Neural cell (in vitro differentiated cells): ENCODE data around the gene PPIE. TPM values are rescaled to one million over a fixed set of nuclear protein-coding genes. Genes with fewer than 3 reads are reported as not detected.

ENCODE experiments used
- H2AFZ ChIP-seq: fragments of 200-600, 300-800 bp; sonication (generic), shearing (Covaris generic); 2 replicates; pipeline ENCODE4 v1.6.0; 2014; ENCODE audit warnings: low read depth, mild to moderate bottlenecking, antibody characterized with exemption, low read length, moderate library complexity
- H3F3A ChIP-seq: fragments of 200-600 bp; shearing (Covaris generic); 2 replicates; pipeline ENCODE4 v1.6.1; 2016; ENCODE audit warnings: mild to moderate bottlenecking, moderate library complexity, mixed read lengths, antibody characterized with exemption, low read length; ENCODE audit not compliant: insufficient read depth, poor library complexity, severe bottlenecking
- H3K27ac ChIP-seq: fragments of 200-600, 300-800 bp; sonication (generic), shearing (Covaris generic); 2 replicates; pipeline ENCODE4 v1.5.1; 2014; ENCODE audit warnings: mild to moderate bottlenecking, low read length, moderate library complexity
- H3K27me3 ChIP-seq: fragments of 300-800, 200-600 bp; sonication (generic), shearing (Covaris generic); 2 replicates; pipeline ENCODE4 v1.6.0; 2014; ENCODE audit warnings: mild to moderate bottlenecking, low read depth, low read length, moderate library complexity; ENCODE audit not compliant: insufficient read depth
- H3K36me3 ChIP-seq: fragments of 300-800, 200-600 bp; sonication (generic), shearing (Covaris generic); 2 replicates; pipeline ENCODE4 v1.5.1; 2014; ENCODE audit warnings: mild to moderate bottlenecking, antibody characterized with exemption, low read length, moderate library complexity; ENCODE audit not compliant: insufficient read depth
- H3K4me2 ChIP-seq: fragments of 300-800, 200-600 bp; sonication (generic), shearing (Covaris generic); 2 replicates; pipeline ENCODE4 v1.6.0; 2014; ENCODE audit warnings: mild to moderate bottlenecking, low read length
- H3K4me3 ChIP-seq: fragments of 300-800, 200-600 bp; sonication (generic), shearing (Covaris generic); 2 replicates; pipeline ENCODE4 v1.5.1; 2014; ENCODE audit warnings: mild to moderate bottlenecking, low read length, moderate library complexity
- H3K79me2 ChIP-seq: fragments of 200-600 bp; shearing (Covaris generic); replicated peaks from 2 replicates; pipeline ENCODE4 v1.6.0; 2014; ENCODE audit warnings: mild to moderate bottlenecking, low read length, moderate library complexity; ENCODE audit not compliant: insufficient read depth
- H3K9ac ChIP-seq: fragments of 300-800, 200-600 bp; sonication (generic), shearing (Covaris generic); 2 replicates; pipeline ENCODE4 v1.6.1; 2016; ENCODE audit warnings: mild to moderate bottlenecking, low read length, mixed read lengths
- H3K9me2 ChIP-seq: fragments of 200-600 bp; shearing (Covaris generic); 2 replicates; pipeline ENCODE4 v1.6.1; 2016; ENCODE audit warnings: mild to moderate bottlenecking, low read length, mixed read lengths; ENCODE audit not compliant: insufficient read depth
- H3K9me3 ChIP-seq: fragments of 200-600, 300-800 bp; sonication (generic), shearing (Covaris generic); 2 replicates; pipeline ENCODE4 v1.6.1; 2016; ENCODE audit warnings: mild to moderate bottlenecking, mixed run types, low read length, moderate library complexity, mixed read lengths
- H4K20me1 ChIP-seq: fragments of 200-600 bp; shearing (Covaris generic); 2 replicates; pipeline ENCODE4 v1.6.1; 2016; ENCODE audit warnings: mild to moderate bottlenecking, mixed run types; ENCODE audit not compliant: insufficient read depth
- EP300 ChIP-seq: fragments of 450-650 bp; conservative IDR thresholded peaks from 2 replicates; pipeline ENCODE4 v1.6.1; 2014; ENCODE audit warnings: antibody characterized with exemption, mild to moderate bottlenecking, moderate library complexity; ENCODE audit not compliant: poor library complexity, severe bottlenecking
- EZH2 ChIP-seq: fragments of 200-600, 300-800 bp; shearing (Covaris generic), sonication (generic); IDR thresholded peaks from 2 replicates; pipeline ENCODE4 v1.6.1; 2014; ENCODE audit warnings: antibody characterized with exemption, low read length, borderline replicate concordance, mild to moderate bottlenecking; ENCODE audit not compliant: insufficient read depth, poor library complexity, severe bottlenecking
- MXI1 ChIP-seq: fragments of 450-650 bp; conservative IDR thresholded peaks from 2 replicates; pipeline ENCODE4 v1.6.1; 2014; ENCODE audit warnings: antibody characterized with exemption, mild to moderate bottlenecking; ENCODE audit not compliant: poor library complexity, severe bottlenecking
- POLR2AphosphoS5 ChIP-seq: IDR thresholded peaks from 2 replicates; pipeline ENCODE4 v1.6.1; 2012
- RAD21 ChIP-seq: fragments of 450-650 bp; conservative IDR thresholded peaks from 2 replicates; pipeline ENCODE4 v1.6.1; 2014; ENCODE audit warnings: antibody characterized with exemption, mild to moderate bottlenecking, moderate library complexity
- SMC3 ChIP-seq: fragments of 450-650 bp; conservative IDR thresholded peaks from 2 replicates; pipeline ENCODE4 v1.6.1; 2014; ENCODE audit warnings: antibody characterized with exemption, mild to moderate bottlenecking, moderate library complexity; ENCODE audit not compliant: poor library complexity
- TAF1 ChIP-seq: IDR thresholded peaks from 2 replicates; pipeline ENCODE4 v1.6.1; 2012; ENCODE audit warnings: low read depth
- polyA minus RNA-seq: library from RNA; depleted of rRNA, polyadenylated mRNA; stranded (reverse); fragments of >200 nt; gene quantifications from 2 replicates; pipeline ENCODE4 v1.2.3, GENCODE V29; 2014
- polyA plus RNA-seq: library from polyadenylated mRNA; depleted of rRNA; stranded (reverse); fragments of >200 nt; gene quantifications from 2 replicates; pipeline ENCODE4 v1.2.3, GENCODE V29; 2014
- TF ChIP-seq, protein P1 (sequence below): IDR thresholded peaks from 2 replicates; pipeline ENCODE4 v1.6.1; 2012; ENCODE audit warnings: borderline replicate concordance
- TF ChIP-seq, protein P2 (sequence below): fragments of 450-650 bp; IDR thresholded peaks from 2 replicates; pipeline ENCODE4 v1.5.1; 2014; ENCODE audit warnings: antibody characterized with exemption, mild to moderate bottlenecking, moderate library complexity; ENCODE audit not compliant: poor library complexity, severe bottlenecking

Gene PPIE
- 54.0 and 55.9 TPM in 2 replicates for polyA plus RNA-seq
- polyA minus RNA-seq, result 29.7 and 32.6 TPM in 2 replicates

DNA sequence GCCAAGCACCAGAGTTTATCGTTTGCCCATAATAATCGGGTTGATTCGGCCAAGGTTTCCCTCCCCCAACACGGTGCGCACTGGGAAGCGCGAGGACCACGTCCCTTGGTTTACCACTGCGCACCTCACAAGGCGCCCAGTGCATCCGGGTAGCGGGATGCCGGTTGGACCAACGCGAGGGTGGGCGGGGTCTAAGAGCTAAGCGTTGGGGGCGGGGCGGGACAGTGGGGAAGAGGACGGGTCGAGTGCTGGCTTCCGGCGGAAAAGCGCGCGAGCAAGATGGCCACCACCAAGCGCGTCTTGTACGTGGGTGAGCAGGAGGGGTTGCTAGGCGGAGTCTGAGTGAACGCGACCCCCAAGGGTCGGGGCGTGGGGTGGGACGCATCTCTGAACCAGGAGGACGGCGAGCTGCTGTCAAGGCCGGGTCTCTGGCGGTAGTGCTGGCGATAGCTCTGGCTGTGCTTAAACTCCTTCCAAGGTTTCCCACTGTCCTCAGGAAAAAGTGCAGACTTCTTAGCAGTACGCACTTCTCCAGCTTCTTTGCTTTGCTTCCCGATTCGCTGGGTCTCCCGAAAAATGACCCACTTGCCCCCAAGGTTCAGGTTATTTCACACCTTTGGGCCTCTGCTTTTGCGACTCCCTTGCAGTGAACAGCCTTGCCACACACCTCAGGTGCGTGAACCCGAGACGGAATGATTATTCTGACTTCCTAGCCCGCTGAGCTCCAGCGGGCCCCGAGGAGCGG is at the start of gene PPIE:
Gene PPIE (plus strand): TSS at position 261 of the 745 bp plus-strand sequence. CDS start 19 bp downstream, at position 280.
- Histone ChIP-seq H3K9me2 (no peaks in the 10 kb centered on the region), H3K4me3 (peak within 1 kb of the TSS; percentile 76), H3K9me3 (no peaks in the 10 kb centered on the region), H3K9ac (peak within 1 kb of the TSS; percentile 75), H3K79me2 (peaks cover 10% of the 10 kb centered on the region), H2AFZ (peak within 1 kb of the TSS; percentile 78), H3K36me3 (no peaks in the 10 kb centered on the region), H4K20me1 (no peaks in the 10 kb centered on the region), H3K4me2 (peak within 1 kb of the TSS; percentile 75), H3K27ac (peak within 1 kb of the TSS; percentile 75), H3K27me3 (peaks cover 8% of the 10 kb centered on the region), H3F3A (no peaks in the 10 kb centered on the region)
- TF ChIP-seq EZH2, result no peak
- no peak for TF ChIP-seq RAD21
- TF ChIP-seq, protein P1, sequence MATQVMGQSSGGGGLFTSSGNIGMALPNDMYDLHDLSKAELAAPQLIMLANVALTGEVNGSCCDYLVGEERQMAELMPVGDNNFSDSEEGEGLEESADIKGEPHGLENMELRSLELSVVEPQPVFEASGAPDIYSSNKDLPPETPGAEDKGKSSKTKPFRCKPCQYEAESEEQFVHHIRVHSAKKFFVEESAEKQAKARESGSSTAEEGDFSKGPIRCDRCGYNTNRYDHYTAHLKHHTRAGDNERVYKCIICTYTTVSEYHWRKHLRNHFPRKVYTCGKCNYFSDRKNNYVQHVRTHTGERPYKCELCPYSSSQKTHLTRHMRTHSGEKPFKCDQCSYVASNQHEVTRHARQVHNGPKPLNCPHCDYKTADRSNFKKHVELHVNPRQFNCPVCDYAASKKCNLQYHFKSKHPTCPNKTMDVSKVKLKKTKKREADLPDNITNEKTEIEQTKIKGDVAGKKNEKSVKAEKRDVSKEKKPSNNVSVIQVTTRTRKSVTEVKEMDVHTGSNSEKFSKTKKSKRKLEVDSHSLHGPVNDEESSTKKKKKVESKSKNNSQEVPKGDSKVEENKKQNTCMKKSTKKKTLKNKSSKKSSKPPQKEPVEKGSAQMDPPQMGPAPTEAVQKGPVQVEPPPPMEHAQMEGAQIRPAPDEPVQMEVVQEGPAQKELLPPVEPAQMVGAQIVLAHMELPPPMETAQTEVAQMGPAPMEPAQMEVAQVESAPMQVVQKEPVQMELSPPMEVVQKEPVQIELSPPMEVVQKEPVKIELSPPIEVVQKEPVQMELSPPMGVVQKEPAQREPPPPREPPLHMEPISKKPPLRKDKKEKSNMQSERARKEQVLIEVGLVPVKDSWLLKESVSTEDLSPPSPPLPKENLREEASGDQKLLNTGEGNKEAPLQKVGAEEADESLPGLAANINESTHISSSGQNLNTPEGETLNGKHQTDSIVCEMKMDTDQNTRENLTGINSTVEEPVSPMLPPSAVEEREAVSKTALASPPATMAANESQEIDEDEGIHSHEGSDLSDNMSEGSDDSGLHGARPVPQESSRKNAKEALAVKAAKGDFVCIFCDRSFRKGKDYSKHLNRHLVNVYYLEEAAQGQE, result no peak
- TF ChIP-seq POLR2AphosphoS5, result peak; percentile 79
- TF ChIP-seq TAF1, result peak; percentile 1
- TF ChIP-seq, protein P2, sequence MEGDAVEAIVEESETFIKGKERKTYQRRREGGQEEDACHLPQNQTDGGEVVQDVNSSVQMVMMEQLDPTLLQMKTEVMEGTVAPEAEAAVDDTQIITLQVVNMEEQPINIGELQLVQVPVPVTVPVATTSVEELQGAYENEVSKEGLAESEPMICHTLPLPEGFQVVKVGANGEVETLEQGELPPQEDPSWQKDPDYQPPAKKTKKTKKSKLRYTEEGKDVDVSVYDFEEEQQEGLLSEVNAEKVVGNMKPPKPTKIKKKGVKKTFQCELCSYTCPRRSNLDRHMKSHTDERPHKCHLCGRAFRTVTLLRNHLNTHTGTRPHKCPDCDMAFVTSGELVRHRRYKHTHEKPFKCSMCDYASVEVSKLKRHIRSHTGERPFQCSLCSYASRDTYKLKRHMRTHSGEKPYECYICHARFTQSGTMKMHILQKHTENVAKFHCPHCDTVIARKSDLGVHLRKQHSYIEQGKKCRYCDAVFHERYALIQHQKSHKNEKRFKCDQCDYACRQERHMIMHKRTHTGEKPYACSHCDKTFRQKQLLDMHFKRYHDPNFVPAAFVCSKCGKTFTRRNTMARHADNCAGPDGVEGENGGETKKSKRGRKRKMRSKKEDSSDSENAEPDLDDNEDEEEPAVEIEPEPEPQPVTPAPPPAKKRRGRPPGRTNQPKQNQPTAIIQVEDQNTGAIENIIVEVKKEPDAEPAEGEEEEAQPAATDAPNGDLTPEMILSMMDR, result no peak
- peak; percentile 90 for TF ChIP-seq MXI1
- TF ChIP-seq SMC3, result peak; percentile 28
- TF ChIP-seq EP300, result no peak

DNA sequence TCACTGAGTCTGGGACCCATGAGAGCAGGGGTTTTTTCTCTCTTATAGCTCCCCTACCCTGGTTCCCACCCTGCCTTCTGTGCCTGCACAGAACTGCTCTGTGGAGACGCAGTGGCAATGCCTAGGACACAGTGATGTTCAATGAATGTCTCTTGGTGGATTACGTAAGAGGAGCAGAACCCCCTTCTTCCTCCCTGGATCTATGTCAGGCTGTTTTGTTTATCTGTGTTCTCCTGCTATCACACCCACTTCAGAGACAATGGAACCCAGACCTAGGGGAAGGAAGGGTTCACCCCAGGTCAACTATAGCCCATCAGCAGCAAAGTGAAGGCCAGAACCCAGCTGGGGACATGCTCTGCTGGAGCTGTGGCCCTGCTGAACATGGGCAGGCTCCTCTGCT is 49.5 kb upstream of the PPIE start:
- H3K36me3 ChIP-seq, result no peaks in the 10 kb centered on the region
- H3K79me2 ChIP-seq, result peaks cover 5% of the 10 kb centered on the region
- H3K27me3 ChIP-seq, result peaks cover 36% of the 10 kb centered on the region
- peak overlapping the region; percentile 84 for H3K27ac ChIP-seq
- no peaks in the 10 kb centered on the region for H3K9me3 ChIP-seq
- H4K20me1 ChIP-seq, result no peaks in the 10 kb centered on the region
- no peaks in the 10 kb centered on the region for H3F3A ChIP-seq
- peak overlapping the region; percentile 92 for H3K9ac ChIP-seq
- peak overlapping the region; percentile 90 for H3K4me3 ChIP-seq
- peak overlapping the region; percentile 97 for H3K4me2 ChIP-seq
- no peak overlapping the region for H2AFZ ChIP-seq
- TF ChIP-seq EZH2 (no peak), TAF1 (no peak), SMC3 (no peak), RAD21 (no peak), POLR2AphosphoS5 (no peak), MXI1 (no peak), EP300 (no peak)
- TF ChIP-seq, protein P2, result no peak
- TF ChIP-seq, protein P1, result no peak
- H3K9me2 ChIP-seq, result no peaks in the 10 kb centered on the region
